ENCODE data around the gene SLC10A7.

GRCh38 chr4:146442801-146443200 is 78.9 kb downstream of the SLC10A7 start:
- TF ChIP-seq YY1 (IDR thresholded peaks at IDR 0.05; ENCODE audit: insufficient read depth, insufficient read length) = no peak
- no peak for TF ChIP-seq SUZ12 (IDR thresholded peaks at IDR 0.05; ENCODE audit: extremely low read depth, insufficient read depth, insufficient read length)
- TF ChIP-seq ZNF274 (IDR thresholded peaks at IDR 0.05; ENCODE audit: low read depth, low read length) = no peak
